Embryonic facial prominence (tissue), 1 donor: ENCODE results near the gene ZNF236.

Experiments
- DNase-seq: peaks from one replicate; pipeline ENCODE4 v3.0.0-alpha.2; 2016; ENCODE audit errors: extremely low spot score

Gene ZNF236

GRCh38 chr18:76908277-76908676 is 85.9 kb downstream of the ZNF236 start:
- DNase-seq = no peak

GRCh38 chr18:76909439-76909838 is 87.1 kb downstream of the ZNF236 start:
- no peak for DNase-seq

- DNase-seq = no peak
Observed at GRCh38 chr18:76911440-76911839, 89.1 kb downstream of the ZNF236 start.

- no peak for DNase-seq
Observed at GRCh38 chr18:76913583-76913982, 91.2 kb downstream of the ZNF236 start.

GRCh38 chr18:76914314-76914713 is 92.0 kb downstream of the ZNF236 start:
- DNase-seq = no peak

- no peak for DNase-seq
Observed at GRCh38 chr18:76914796-76915195, 92.4 kb downstream of the ZNF236 start.

- no peak for DNase-seq
Observed at GRCh38 chr18:76915456-76915855, 93.1 kb downstream of the ZNF236 start.

GRCh38 chr18:76920974-76921373 is 98.6 kb downstream of the ZNF236 start:
- no peak for DNase-seq

GRCh38 chr18:76922107-76922506 is 99.8 kb downstream of the ZNF236 start:
- DNase-seq = no peak

- DNase-seq = no peak
Observed at GRCh38 chr18:76923485-76924085, 101.2 kb downstream of the ZNF236 start.

GRCh38 chr18:76925501-76925900 is 103.1 kb downstream of the ZNF236 start:
- DNase-seq = no peak

- DNase-seq = no peak
Observed at GRCh38 chr18:76927223-76927725, 104.9 kb downstream of the ZNF236 start.

- DNase-seq = no peak
Observed at GRCh38 chr18:76928179-76928868, 106.0 kb downstream of the ZNF236 start.

- no peak for DNase-seq
Observed at GRCh38 chr18:76931171-76931570, 108.8 kb downstream of the ZNF236 start.

- no peak for DNase-seq
Observed at GRCh38 chr18:76932026-76932819, 109.9 kb downstream of the ZNF236 start.

GRCh38 chr18:76935722-76936337 is 113.5 kb downstream of the ZNF236 start:
- no peak for DNase-seq

GRCh38 chr18:76936877-76937276 is 114.5 kb downstream of the ZNF236 start:
- no peak for DNase-seq

- DNase-seq = no peak
Observed at GRCh38 chr18:76937597-76937996, 115.2 kb downstream of the ZNF236 start.

- DNase-seq = no peak
Observed at GRCh38 chr18:76938619-76939018, 116.3 kb downstream of the ZNF236 start.

GRCh38 chr18:76941284-76941683 is 118.9 kb downstream of the ZNF236 start:
- DNase-seq = no peak

GRCh38 chr18:76943542-76944339 is 121.4 kb downstream of the ZNF236 start:
- DNase-seq = no peak
